VCaP (cell line): ENCODE data around the gene TANK.
"Not testable (repeated sequence)": the region's sequence is repeated elsewhere in the genome, so short reads cannot be mapped to it uniquely, and the experiment has no call there.

ENCODE experiments used
- H3K27ac ChIP-seq: fragments of 450-650 bp; 2 replicates; pipeline ENCODE4 v1.5.1; 2017
- TF ChIP-seq, protein P1 (sequence below): fragments of 450-650 bp; conservative IDR thresholded peaks from 2 replicates; pipeline ENCODE4 v1.5.1; 2017; ENCODE audit warnings: mild to moderate bottlenecking, moderate library complexity

TANK gene

GRCh38 chr2:161170377-161170776, 10.1 kb downstream of the TANK start:
- TF ChIP-seq, protein P1, sequence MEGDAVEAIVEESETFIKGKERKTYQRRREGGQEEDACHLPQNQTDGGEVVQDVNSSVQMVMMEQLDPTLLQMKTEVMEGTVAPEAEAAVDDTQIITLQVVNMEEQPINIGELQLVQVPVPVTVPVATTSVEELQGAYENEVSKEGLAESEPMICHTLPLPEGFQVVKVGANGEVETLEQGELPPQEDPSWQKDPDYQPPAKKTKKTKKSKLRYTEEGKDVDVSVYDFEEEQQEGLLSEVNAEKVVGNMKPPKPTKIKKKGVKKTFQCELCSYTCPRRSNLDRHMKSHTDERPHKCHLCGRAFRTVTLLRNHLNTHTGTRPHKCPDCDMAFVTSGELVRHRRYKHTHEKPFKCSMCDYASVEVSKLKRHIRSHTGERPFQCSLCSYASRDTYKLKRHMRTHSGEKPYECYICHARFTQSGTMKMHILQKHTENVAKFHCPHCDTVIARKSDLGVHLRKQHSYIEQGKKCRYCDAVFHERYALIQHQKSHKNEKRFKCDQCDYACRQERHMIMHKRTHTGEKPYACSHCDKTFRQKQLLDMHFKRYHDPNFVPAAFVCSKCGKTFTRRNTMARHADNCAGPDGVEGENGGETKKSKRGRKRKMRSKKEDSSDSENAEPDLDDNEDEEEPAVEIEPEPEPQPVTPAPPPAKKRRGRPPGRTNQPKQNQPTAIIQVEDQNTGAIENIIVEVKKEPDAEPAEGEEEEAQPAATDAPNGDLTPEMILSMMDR, result no peak
- no peak overlapping the region for H3K27ac ChIP-seq

DNA sequence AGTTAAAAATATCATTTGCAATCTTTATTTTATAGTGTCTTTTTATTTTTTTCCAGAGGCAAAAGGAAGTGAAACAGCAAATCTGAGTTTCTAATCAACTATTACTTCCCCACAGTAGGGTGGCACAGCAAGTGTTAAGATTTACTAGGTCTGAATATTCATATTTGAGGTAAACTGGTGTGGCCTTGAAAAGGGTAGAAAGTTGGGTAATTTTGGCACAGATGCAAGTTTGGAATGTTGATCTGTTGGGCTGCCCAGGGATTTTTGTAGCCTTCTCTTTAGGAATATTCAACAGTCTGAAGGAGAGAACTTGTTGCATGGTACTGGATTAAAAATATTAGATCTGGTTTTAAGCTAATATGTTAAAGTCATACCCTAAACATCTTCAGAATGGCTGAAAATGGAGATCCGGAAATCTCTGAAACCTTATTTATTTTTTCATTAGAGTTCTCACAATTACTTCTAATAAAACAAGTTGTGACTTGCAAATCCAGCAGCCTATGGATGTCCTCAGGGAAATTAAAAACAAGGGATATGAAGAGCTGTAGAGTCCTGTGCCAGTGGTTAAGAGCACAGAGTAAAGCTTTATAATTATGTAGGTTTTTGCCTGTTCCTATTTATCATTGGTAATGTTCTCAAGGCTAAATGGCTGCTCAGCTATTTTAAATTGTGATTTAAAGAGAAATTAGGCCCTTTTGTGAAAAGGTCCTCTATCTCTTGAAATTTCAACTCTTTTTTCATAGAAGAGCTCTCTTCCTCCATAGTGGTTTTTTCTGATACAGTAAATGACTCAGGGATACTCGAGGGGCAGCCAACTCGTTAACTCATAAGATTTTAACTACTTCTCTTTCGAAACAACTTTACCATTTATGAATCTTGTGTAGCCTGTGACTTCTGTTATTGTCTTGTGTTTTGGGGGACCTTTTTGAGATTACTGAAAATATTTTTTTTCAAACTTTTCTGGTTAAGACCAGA, 11.0 kb downstream of the TANK start:
- H3K27ac ChIP-seq, result no peak overlapping the region
- TF ChIP-seq, protein P1, result no peak

- H3K27ac ChIP-seq, result no peak overlapping the region
Observed at GRCh38 chr2:161172901-161173540, 12.8 kb downstream of the TANK start.

GRCh38 chr2:161173541-161174194, 13.4 kb downstream of the TANK start:
- TF ChIP-seq, protein P1, result no peak
- no peak overlapping the region for H3K27ac ChIP-seq

More at GRCh38 chr2:161172901-161173540, 12.8 kb downstream of the TANK start:
- TF ChIP-seq, protein P1, result no peak

DNA sequence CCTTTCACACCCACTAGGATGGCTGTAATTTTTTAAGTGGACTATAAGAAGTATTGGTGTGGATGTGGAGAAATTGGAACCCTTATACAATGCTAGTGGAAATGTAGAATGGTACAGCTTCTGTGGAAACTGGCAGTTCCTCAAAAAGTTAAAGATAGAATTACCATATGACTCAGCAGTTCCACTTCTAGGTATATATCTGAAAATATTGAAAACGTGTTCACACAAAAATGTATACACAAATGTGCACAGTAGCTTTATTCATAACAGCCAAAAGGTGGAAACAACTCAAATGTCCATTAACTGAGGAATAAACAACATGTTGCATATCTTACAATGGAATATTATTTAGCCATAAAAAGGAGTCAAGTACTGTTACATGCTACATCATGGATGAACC, 17.7 kb downstream of the TANK start:
- TF ChIP-seq, protein P1, result no peak

GRCh38 chr2:161178756-161179155, 18.5 kb downstream of the TANK start:
- no peak overlapping the region for H3K27ac ChIP-seq
- TF ChIP-seq, protein P1, result no peak

More for the DNA sequence above, 17.7 kb downstream of the TANK start:
- no peak overlapping the region for H3K27ac ChIP-seq

DNA sequence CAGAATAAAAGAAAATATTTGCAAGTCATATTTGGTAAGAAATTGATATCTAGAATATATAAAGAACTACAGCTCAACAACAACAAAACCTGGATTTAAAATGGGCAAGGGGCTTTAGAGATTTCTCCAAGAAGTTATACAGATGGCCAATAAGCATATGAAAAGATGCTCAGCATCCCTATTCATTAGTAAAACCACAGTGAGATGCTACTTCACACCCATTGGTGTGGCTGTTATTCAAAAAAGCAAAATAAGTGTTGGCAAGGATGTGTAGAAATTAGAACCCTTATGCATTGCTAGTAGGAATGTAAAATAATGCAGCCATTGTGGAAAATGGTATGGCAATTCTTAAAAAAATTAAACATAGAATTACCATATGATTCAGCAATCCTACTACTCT, 29.8 kb downstream of the TANK start:
- TF ChIP-seq, protein P1, result no peak
- H3K27ac ChIP-seq, result no peak overlapping the region

- not testable (repeated sequence) for H3K27ac ChIP-seq
Observed at GRCh38 chr2:161195602-161196001, 35.4 kb downstream of the TANK start.
